Mammary epithelial cell (primary cell): ENCODE results near the gene MAPK14.

Experiments
- CTCF ChIP-seq, 2 donors: IDR thresholded peaks in 1 of 2; conservative IDR thresholded peaks in 1 of 2; 2 replicates each; pipeline ENCODE4 v1.5.1; 2011 to 2012; ENCODE audit warnings: inconsistent platforms in 2 of 2, low read length in 2 of 2, mild to moderate bottlenecking in 2 of 2, control low read depth in 1 of 2, low read depth in 1 of 2; ENCODE audit not compliant: insufficient read depth in 1 of 2; ENCODE audit errors: extremely low read depth in 1 of 2
- EZH2 ChIP-seq: IDR thresholded peaks from 2 replicates; pipeline ENCODE4 v1.6.1; 2012; ENCODE audit warnings: low read length, inconsistent platforms, borderline replicate concordance

GRCh38 chr6:36149476-36149875 lies 121.9 kb downstream of the MAPK14 start:
- no peak for TF ChIP-seq EZH2
- no peak for TF ChIP-seq CTCF (conservative IDR thresholded peaks at IDR 0.05 in 1 of 2, IDR thresholded peaks at IDR 0.05 in 1 of 2; ENCODE audit: extremely low read depth in 1 of 2, insufficient read depth in 1 of 2, low read depth in 1 of 2, low read length in 2 of 2)
